Measurements from ENCODE around the gene SRCAP. TPM values are rescaled to one million over a fixed set of nuclear protein-coding genes. Genes with fewer than 3 reads are reported as not detected.

The SRCAP gene
- total RNA-seq, 1 experiment from 2014 or later = 116 TPM

DNA sequence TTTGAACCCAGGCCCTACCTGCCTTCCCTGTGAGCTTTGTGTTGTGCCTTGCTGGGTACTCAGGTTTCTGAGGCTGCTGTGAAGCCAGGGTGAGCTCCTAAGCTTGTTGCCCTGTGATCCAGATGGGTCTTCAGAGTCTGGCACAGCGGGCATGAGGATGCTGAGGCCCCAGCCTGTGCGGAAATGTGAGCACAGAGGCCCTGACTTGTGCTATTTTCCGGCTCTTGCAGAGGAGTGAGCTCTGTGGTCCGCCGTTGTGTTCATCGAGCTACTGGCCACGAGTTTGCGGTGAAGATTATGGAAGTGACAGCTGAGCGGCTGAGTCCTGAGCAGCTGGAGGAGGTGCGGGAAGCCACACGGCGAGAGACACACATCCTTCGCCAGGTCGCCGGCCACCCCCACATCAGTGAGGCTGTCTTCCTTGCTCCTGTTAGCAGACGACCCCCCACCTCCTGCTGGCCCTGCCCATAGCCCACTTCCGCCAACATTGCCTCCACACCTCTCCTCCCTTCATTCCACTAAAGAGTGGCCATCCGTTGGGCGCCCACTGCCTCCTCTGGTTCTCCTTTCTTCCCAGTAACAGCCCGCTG lies 52.0 kb downstream of the SRCAP start:
- H2AFZ ChIP-seq = no peak overlapping the region
- ChIA-PET POLR2A (ENCODE audit: unreplicated experiment) (no interaction called here), CTCF (interaction anchor here (0.6 to 0.8 kb wide), 2 partner anchors 321 to 1680 kb away, joined by 3 read pairs; partner anchors contain the start of gene DCTPP1)
- peaks cover 26% of the 10 kb centered on the region for H3F3A ChIP-seq (ENCODE audit: insufficient read depth, low read depth)
- intact Hi-C loops (cut with micrococcal nuclease; ENCODE audit: unreplicated experiment) = no loop called here
- H3K9me2 ChIP-seq (ENCODE audit: insufficient read depth) = no peaks in the 10 kb centered on the region
- no peaks in the 10 kb centered on the region for H3K9me3 ChIP-seq (ENCODE audit: insufficient read depth, low read depth)
- peaks cover 17% of the 10 kb centered on the region for H3K79me2 ChIP-seq (ENCODE audit: low read depth)
- no peak overlapping the region for H3K4me3 ChIP-seq
- no peaks in the 10 kb centered on the region for H3K27me3 ChIP-seq (ENCODE audit: insufficient read depth, low read depth)
- no TSS peak for BruUV-seq (replicated peaks)
- no peak overlapping the region for H3K27ac ChIP-seq
- H3K36me3 ChIP-seq (ENCODE audit: low read depth) = peaks cover 9% of the 10 kb centered on the region; the same call in 1 of the 2 replicates
- DNase-seq = no peak
- no peaks in the 10 kb centered on the region for H4K20me1 ChIP-seq (ENCODE audit: insufficient read depth)
- TF ChIP-seq, protein P1, sequence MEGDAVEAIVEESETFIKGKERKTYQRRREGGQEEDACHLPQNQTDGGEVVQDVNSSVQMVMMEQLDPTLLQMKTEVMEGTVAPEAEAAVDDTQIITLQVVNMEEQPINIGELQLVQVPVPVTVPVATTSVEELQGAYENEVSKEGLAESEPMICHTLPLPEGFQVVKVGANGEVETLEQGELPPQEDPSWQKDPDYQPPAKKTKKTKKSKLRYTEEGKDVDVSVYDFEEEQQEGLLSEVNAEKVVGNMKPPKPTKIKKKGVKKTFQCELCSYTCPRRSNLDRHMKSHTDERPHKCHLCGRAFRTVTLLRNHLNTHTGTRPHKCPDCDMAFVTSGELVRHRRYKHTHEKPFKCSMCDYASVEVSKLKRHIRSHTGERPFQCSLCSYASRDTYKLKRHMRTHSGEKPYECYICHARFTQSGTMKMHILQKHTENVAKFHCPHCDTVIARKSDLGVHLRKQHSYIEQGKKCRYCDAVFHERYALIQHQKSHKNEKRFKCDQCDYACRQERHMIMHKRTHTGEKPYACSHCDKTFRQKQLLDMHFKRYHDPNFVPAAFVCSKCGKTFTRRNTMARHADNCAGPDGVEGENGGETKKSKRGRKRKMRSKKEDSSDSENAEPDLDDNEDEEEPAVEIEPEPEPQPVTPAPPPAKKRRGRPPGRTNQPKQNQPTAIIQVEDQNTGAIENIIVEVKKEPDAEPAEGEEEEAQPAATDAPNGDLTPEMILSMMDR (conservative IDR thresholded peaks at IDR 0.05) = no peak
- TF ChIP-seq EZH2 (IDR thresholded peaks at IDR 0.05; ENCODE audit: low read depth) = no peak
- H3K4me2 ChIP-seq = no peak overlapping the region
- peaks cover 13% of the 10 kb centered on the region for H3K4me1 ChIP-seq (replicated peaks; ENCODE audit: insufficient read depth)

- DNase-seq = no peak
- H2AFZ ChIP-seq = no peak overlapping the region
- intact Hi-C loops (cut with micrococcal nuclease; ENCODE audit: unreplicated experiment) = no loop called here
- no peak overlapping the region for H3K4me2 ChIP-seq
- no peak for TF ChIP-seq EZH2 (IDR thresholded peaks at IDR 0.05; ENCODE audit: low read depth)
- TF ChIP-seq, protein P1 (conservative IDR thresholded peaks at IDR 0.05) = no peak
- H3K9me2 ChIP-seq (ENCODE audit: insufficient read depth) = no peaks in the 10 kb centered on the region
- no TSS peak for BruUV-seq (replicated peaks)
- peaks cover 17% of the 10 kb centered on the region for H3K79me2 ChIP-seq (ENCODE audit: low read depth)
- H4K20me1 ChIP-seq (ENCODE audit: insufficient read depth) = no peaks in the 10 kb centered on the region
- H3F3A ChIP-seq (ENCODE audit: insufficient read depth, low read depth) = peaks cover 14% of the 10 kb centered on the region; the same call in 1 of the 2 replicates
- no peaks in the 10 kb centered on the region for H3K27me3 ChIP-seq (ENCODE audit: insufficient read depth, low read depth)
- no peaks in the 10 kb centered on the region for H3K9me3 ChIP-seq (ENCODE audit: insufficient read depth, low read depth)
- no peak overlapping the region for H3K4me3 ChIP-seq
- no peak overlapping the region for H3K27ac ChIP-seq
- H3K4me1 ChIP-seq (replicated peaks; ENCODE audit: insufficient read depth) = no peaks in the 10 kb centered on the region
- ChIA-PET POLR2A (ENCODE audit: unreplicated experiment) (interaction anchor here (0.5 kb wide), 1 partner anchor 36 kb away, joined by 7 read pairs; no protein-coding TSS in a partner anchor), CTCF (interaction anchor here (0.6 kb wide), 1 partner anchor 21 kb away, joined by 3 read pairs; no protein-coding TSS in a partner anchor)
- peaks cover 9% of the 10 kb centered on the region; the same call in 1 of the 2 replicates for H3K36me3 ChIP-seq (ENCODE audit: low read depth)
Observed at GRCh38 chr16:30753596-30753995, 54.6 kb downstream of the SRCAP start.

DNA sequence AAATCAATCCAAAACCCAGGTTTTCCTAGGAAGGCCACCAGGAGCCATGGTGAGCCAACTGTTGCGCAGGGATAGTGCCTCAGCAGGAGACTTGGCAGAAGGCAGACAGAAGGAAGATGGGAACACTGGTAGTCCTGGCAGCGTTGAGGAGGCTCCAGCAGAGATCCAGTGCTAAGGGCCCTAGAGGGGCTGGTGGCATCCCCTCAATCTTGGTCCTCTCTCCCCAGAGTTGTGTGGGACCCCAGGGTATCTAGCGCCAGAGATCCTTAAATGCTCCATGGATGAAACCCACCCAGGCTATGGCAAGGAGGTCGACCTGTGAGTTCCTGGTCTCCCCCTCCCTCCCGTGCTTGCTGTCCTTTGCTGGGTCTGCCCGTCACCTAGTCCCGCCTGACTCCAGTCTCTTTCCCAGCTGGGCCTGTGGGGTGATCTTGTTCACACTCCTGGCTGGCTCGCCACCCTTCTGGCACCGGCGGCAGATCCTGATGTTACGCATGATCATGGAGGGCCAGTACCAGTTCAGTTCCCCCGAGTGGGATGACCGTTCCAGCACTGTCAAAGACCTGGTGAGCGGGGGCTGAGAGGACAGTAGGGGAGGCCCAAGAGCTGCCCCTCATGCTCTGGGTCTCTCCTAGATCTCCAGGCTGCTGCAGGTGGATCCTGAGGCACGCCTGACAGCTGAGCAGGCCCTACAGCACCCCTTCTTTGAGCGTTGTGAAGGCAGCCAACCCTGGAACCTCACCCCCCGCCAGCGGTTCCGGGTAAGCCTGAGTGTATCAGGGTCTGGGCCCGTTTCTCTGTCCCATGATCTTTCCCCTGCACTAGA lies 57.2 kb downstream of the SRCAP start:
- no peak for DNase-seq
- Histone ChIP-seq H3K36me3 (ENCODE audit: low read depth) (peaks cover 4% of the 10 kb centered on the region; the same call in 1 of the 2 replicates), H3K27me3 (ENCODE audit: insufficient read depth, low read depth) (no peaks in the 10 kb centered on the region), H3K9me3 (ENCODE audit: insufficient read depth, low read depth) (no peaks in the 10 kb centered on the region), H3K4me1 (replicated peaks; ENCODE audit: insufficient read depth) (peaks cover 11% of the 10 kb centered on the region), H3K4me3 (no peak overlapping the region), H2AFZ (no peak overlapping the region), H3K27ac (no peak overlapping the region), H3K4me2 (no peak overlapping the region), H3K9me2 (ENCODE audit: insufficient read depth) (no peaks in the 10 kb centered on the region), H3F3A (ENCODE audit: insufficient read depth, low read depth) (peaks cover 24% of the 10 kb centered on the region; the same call in 1 of the 2 replicates), H4K20me1 (ENCODE audit: insufficient read depth) (no peaks in the 10 kb centered on the region), H3K79me2 (ENCODE audit: low read depth) (peaks cover 9% of the 10 kb centered on the region)
- no TSS peak for BruUV-seq (replicated peaks)
- POLR2A ChIA-PET (ENCODE audit: unreplicated experiment) = no interaction called here
- TF ChIP-seq, protein P1 (conservative IDR thresholded peaks at IDR 0.05) = no peak
- TF ChIP-seq EZH2 (IDR thresholded peaks at IDR 0.05; ENCODE audit: low read depth) = no peak
- intact Hi-C loops (cut with micrococcal nuclease; ENCODE audit: unreplicated experiment) = no loop called here
- CTCF ChIA-PET = no interaction called here

Measured in PC-9 (cell line).